GM13977 (cell line): ENCODE measurements around the gene ABCD1.

Experiments used
- DNase-seq: peaks from one replicate; pipeline ENCODE4 v3.0.0; 2012; ENCODE audit warnings: low spot score
- in situ Hi-C: fragments of 300-500 bp; cut with MboI; formaldehyde crosslinking; loops from one replicate; pipeline ENCODE4 v1.12.0; 2022; ENCODE audit warnings: low sequenced_read_pairs, low pct_unique_long_range_greater_than_20kb, mixed read lengths, inconsistent platforms; ENCODE audit not compliant: unreplicated experiment
- TF ChIP-seq, protein P1 (sequence below): IDR thresholded peaks from 2 replicates; pipeline ENCODE4 v1.5.1; 2012; ENCODE audit warnings: mild to moderate bottlenecking, control low read depth; ENCODE audit not compliant: insufficient read depth; ENCODE audit errors: extremely low read depth, missing control alignments

The ABCD1 gene

GRCh38 chrX:153762626-153763173 lies 38.0 kb downstream of the ABCD1 start:
- in situ Hi-C loops = no loop called here
- DNase-seq = no peak
- TF ChIP-seq, protein P1, sequence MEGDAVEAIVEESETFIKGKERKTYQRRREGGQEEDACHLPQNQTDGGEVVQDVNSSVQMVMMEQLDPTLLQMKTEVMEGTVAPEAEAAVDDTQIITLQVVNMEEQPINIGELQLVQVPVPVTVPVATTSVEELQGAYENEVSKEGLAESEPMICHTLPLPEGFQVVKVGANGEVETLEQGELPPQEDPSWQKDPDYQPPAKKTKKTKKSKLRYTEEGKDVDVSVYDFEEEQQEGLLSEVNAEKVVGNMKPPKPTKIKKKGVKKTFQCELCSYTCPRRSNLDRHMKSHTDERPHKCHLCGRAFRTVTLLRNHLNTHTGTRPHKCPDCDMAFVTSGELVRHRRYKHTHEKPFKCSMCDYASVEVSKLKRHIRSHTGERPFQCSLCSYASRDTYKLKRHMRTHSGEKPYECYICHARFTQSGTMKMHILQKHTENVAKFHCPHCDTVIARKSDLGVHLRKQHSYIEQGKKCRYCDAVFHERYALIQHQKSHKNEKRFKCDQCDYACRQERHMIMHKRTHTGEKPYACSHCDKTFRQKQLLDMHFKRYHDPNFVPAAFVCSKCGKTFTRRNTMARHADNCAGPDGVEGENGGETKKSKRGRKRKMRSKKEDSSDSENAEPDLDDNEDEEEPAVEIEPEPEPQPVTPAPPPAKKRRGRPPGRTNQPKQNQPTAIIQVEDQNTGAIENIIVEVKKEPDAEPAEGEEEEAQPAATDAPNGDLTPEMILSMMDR = no peak

- no peak for DNase-seq
- in situ Hi-C loops = no loop called here
- TF ChIP-seq, protein P1 = no peak
Observed at GRCh38 chrX:153763298-153763932, 38.8 kb downstream of the ABCD1 start.

DNA sequence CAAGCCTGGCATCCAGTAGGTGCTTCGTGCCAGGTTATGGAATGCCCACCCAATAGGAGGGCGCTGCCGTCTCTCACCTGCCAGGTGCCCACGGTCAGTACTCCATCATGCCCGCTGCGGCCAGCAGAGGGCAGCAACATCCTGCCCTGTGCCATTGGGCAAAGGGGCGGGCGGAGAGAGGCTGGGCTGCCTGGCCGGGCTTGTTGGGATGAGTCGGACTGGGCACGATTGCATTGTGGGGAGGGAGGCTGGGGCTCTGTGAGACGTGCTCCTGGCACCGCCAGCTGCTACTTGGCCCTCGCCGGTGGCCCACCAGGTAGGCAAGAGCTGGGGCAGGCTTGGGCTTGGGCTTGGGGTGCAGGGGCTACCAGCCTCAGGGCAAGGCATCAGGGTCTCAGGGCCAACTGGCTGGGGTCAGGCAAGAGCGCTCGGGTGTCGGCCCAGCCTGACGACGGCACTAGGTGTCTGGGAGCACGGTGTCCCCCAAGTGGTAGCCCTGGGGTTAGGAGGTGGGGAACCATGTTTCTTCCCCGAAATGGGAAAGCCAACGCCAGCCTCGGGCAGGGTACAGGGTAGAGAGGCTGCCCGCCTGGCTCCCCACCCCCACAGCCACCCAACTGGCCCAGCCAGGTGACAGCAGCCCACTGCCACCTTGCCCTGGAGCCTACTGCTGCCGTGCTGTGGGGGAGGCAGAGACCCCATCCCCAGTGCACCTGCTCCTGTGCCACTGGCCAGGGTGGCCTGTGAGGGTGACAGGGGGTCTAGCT lies 39.5 kb downstream of the ABCD1 start, which contains the start of gene PLXNB3:
PLXNB3 (plus strand) TSS at position 261 of the 767 bp plus-strand sequence. CDS start 1,287 bp downstream, outside the sequence.
- peak; percentile 81 for DNase-seq
- TF ChIP-seq, protein P1 = peak; percentile 92
- in situ Hi-C loops = no loop called here

- no peak for DNase-seq
- TF ChIP-seq, protein P1 = no peak
- in situ Hi-C loops = no loop called here
Observed at GRCh38 chrX:153764786-153765137, 40.1 kb downstream of the ABCD1 start.

- DNase-seq = peak; percentile 28
- TF ChIP-seq, protein P1 = no peak
- in situ Hi-C loops = no loop called here
Observed at GRCh38 chrX:153765138-153766079, 40.8 kb downstream of the ABCD1 start.
